SK-N-SH treated with all-trans-retinoic acid at 6 μM for 48 hours (cell line): Measurements from ENCODE around the gene GAR1.

Experiments
- ARNTL ChIP-seq: fragments of 450-650 bp; formaldehyde crosslinking; IDR thresholded peaks from 2 replicates; pipeline ENCODE4 v1.5.0; 2020; ENCODE audit warnings: low read depth, mild to moderate bottlenecking, moderate library complexity, borderline replicate concordance
- CREB5 ChIP-seq: fragments of 250-450 bp; sonication (Bioruptor Pico); IDR thresholded peaks from 2 replicates; pipeline ENCODE4 v1.5.1; 2020; ENCODE audit warnings: low read depth, mild to moderate bottlenecking, moderate library complexity
- PATZ1 ChIP-seq: fragments of 250-450 bp; sonication (Bioruptor Pico); IDR thresholded peaks from 2 replicates; pipeline ENCODE4 v1.8.0; 2020; ENCODE audit warnings: mild to moderate bottlenecking, moderate library complexity, borderline replicate concordance
- RARB ChIP-seq: fragments of 250-450 bp; sonication (Bioruptor Pico); IDR thresholded peaks from 2 replicates; pipeline ENCODE4 v1.8.0; 2021; ENCODE audit warnings: mild to moderate bottlenecking, moderate library complexity

GRCh38 chr4:109846395-109847098 lies 31.0 kb downstream of the GAR1 start:
- TF ChIP-seq RARB (CRISPR knock-in tag) (no peak), PATZ1 (no peak), CREB5 (CRISPR knock-in tag) (no peak), ARNTL (CRISPR knock-in tag) (no peak)
